Loucy (cell line): ENCODE measurements around the gene SERGEF.
"Not testable (repeated sequence)": the region's sequence is repeated elsewhere in the genome, so short reads cannot be mapped to it uniquely, and the experiment has no call there.

Source experiments
- H2AFZ ChIP-seq: fragments of 200-600 bp; sonication (generic); 2 replicates; pipeline ENCODE4 v1.6.0; 2016; ENCODE audit warnings: antibody characterized with exemption, mild to moderate bottlenecking, low read length, moderate library complexity
- H3F3A ChIP-seq: fragments of 200-600 bp; 2 replicates; pipeline ENCODE4 v1.6.0; 2016; ENCODE audit warnings: antibody characterized with exemption, low read depth, mild to moderate bottlenecking
- H3K27me3 ChIP-seq: fragments of 200-600 bp; sonication (generic); 2 replicates; pipeline ENCODE4 v1.6.1; 2014; ENCODE audit warnings: low read length, mild to moderate bottlenecking; ENCODE audit not compliant: insufficient read depth, poor library complexity, severe bottlenecking
- H3K36me3 ChIP-seq: fragments of 200-600 bp; sonication (generic); 2 replicates; pipeline ENCODE4 v1.6.1; 2016; ENCODE audit warnings: low read length; ENCODE audit not compliant: insufficient read depth
- H3K4me1 ChIP-seq: fragments of 200-600 bp; sonication (generic); 2 replicates; pipeline ENCODE4 v1.5.1; 2014; ENCODE audit warnings: low read length, mild to moderate bottlenecking; ENCODE audit not compliant: insufficient read depth, poor library complexity, severe bottlenecking
- H3K4me2 ChIP-seq: fragments of 200-600 bp; sonication (generic); 2 replicates; pipeline ENCODE4 v1.6.0; 2014; ENCODE audit warnings: antibody characterized with exemption, low read length, low read depth, mild to moderate bottlenecking; ENCODE audit not compliant: poor library complexity, severe bottlenecking
- H3K4me3 ChIP-seq: fragments of 200-600 bp; sonication (generic); 2 replicates; pipeline ENCODE4 v1.5.1; 2014; ENCODE audit warnings: low read length, mild to moderate bottlenecking, mixed read lengths; ENCODE audit not compliant: poor library complexity, severe bottlenecking
- H3K79me2 ChIP-seq: fragments of 200-600 bp; sonication (generic); 2 replicates; pipeline ENCODE4 v1.6.1; 2014; ENCODE audit warnings: low read length; ENCODE audit not compliant: insufficient read depth
- H3K9ac ChIP-seq: fragments of 200-600 bp; sonication (generic); 2 replicates; pipeline ENCODE4 v1.6.0; 2014; ENCODE audit warnings: mild to moderate bottlenecking, low read depth, low read length, moderate library complexity; ENCODE audit not compliant: poor library complexity, severe bottlenecking
- H3K9me2 ChIP-seq: fragments of 200-600 bp; sonication (generic); replicated peaks from 2 replicates; pipeline ENCODE4 v1.6.1; 2016; ENCODE audit warnings: low read depth, low read length, mixed read lengths
- H3K9me3 ChIP-seq: fragments of 200-600 bp; sonication (generic); 2 replicates; pipeline ENCODE4 v1.6.1; 2014; ENCODE audit warnings: mild to moderate bottlenecking, antibody characterized with exemption, low read length, low read depth; ENCODE audit not compliant: insufficient read depth
- H4K20me1 ChIP-seq: fragments of 200-600 bp; sonication (generic); 2 replicates; pipeline ENCODE4 v1.6.0; 2014; ENCODE audit warnings: antibody characterized with exemption, low read length, mild to moderate bottlenecking; ENCODE audit not compliant: insufficient read depth, poor library complexity, severe bottlenecking
- EZH2phosphoT487 ChIP-seq: fragments of 200-600 bp; IDR thresholded peaks from 2 replicates; pipeline ENCODE4 v1.6.1; 2018; ENCODE audit warnings: antibody characterized with exemption, mild to moderate bottlenecking, moderate library complexity, borderline replicate concordance
- TF ChIP-seq, protein P1 (sequence below): fragments of 200-600 bp; sonication (generic); conservative IDR thresholded peaks from 2 replicates; pipeline ENCODE4 v1.5.1; 2014; ENCODE audit warnings: mild to moderate bottlenecking, antibody characterized with exemption, low read length

SERGEF gene

DNA sequence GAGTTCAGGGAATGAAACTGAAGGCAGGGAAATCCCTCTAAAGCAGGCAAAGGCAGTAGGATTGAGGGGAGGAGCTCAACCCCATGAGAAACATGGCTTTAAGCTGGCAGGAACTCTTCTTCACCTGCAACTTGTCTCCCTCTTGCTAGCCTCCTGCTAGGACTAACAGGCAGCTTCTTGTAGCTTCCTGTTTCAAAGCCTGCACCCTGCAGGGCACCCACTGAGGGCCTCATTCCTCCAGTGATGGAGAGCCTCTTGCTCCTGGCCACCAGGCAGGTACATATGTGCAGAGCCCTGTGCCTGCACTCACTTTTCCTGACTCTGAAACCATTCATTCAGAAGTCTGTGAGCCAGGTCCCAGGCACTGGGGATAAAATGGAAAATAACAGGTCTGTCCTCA lies 137.0 kb downstream of the SERGEF start:
- Histone ChIP-seq H3K79me2 (no peaks in the 10 kb centered on the region), H3K4me3 (no peak overlapping the region), H2AFZ (no peak overlapping the region), H3K9me2 (no peaks in the 10 kb centered on the region), H3K4me2 (no peak overlapping the region), H3K9ac (no peak overlapping the region), H3K9me3 (no peaks in the 10 kb centered on the region), H3K27me3 (no peaks in the 10 kb centered on the region), H3K36me3 (peaks cover 6% of the 10 kb centered on the region; the same call in 1 of the 2 replicates), H4K20me1 (no peaks in the 10 kb centered on the region), H3K4me1 (no peaks in the 10 kb centered on the region), H3F3A (no peaks in the 10 kb centered on the region)
- no peak for TF ChIP-seq EZH2phosphoT487
- TF ChIP-seq, protein P1, sequence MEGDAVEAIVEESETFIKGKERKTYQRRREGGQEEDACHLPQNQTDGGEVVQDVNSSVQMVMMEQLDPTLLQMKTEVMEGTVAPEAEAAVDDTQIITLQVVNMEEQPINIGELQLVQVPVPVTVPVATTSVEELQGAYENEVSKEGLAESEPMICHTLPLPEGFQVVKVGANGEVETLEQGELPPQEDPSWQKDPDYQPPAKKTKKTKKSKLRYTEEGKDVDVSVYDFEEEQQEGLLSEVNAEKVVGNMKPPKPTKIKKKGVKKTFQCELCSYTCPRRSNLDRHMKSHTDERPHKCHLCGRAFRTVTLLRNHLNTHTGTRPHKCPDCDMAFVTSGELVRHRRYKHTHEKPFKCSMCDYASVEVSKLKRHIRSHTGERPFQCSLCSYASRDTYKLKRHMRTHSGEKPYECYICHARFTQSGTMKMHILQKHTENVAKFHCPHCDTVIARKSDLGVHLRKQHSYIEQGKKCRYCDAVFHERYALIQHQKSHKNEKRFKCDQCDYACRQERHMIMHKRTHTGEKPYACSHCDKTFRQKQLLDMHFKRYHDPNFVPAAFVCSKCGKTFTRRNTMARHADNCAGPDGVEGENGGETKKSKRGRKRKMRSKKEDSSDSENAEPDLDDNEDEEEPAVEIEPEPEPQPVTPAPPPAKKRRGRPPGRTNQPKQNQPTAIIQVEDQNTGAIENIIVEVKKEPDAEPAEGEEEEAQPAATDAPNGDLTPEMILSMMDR = no peak

DNA sequence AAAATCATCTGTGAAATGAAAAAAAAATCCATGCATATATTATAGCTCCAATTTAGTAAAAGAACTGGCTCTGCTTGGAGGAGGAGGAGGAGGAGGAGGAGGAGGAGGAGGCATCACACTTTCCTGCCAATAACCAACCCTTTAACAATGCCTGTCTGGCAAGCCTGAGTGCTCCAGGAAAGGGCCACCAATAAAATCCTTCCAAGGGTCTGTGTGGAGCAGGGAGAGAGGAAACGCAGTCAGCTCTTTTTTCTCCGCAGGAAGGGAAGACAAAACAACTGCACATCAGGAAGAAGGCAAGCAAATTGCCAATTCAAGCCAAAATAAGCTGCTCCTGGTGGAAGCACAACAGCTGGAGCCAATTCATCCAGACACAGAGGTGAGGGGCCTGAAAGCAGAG lies 139.3 kb downstream of the SERGEF start:
- H3K9ac ChIP-seq = no peak overlapping the region
- peaks cover 8% of the 10 kb centered on the region; the same call in 1 of the 2 replicates for H3K36me3 ChIP-seq
- no peak for TF ChIP-seq EZH2phosphoT487
- TF ChIP-seq, protein P1 = no peak
- H3K79me2 ChIP-seq = no peaks in the 10 kb centered on the region
- no peaks in the 10 kb centered on the region; the same call in 1 of the 2 replicates for H3K9me3 ChIP-seq
- H3K4me1 ChIP-seq = no peaks in the 10 kb centered on the region
- H3K27me3 ChIP-seq = no peaks in the 10 kb centered on the region
- H4K20me1 ChIP-seq = no peaks in the 10 kb centered on the region
- H3F3A ChIP-seq = no peaks in the 10 kb centered on the region
- no peak overlapping the region for H2AFZ ChIP-seq
- H3K4me2 ChIP-seq = no peak overlapping the region
- no peaks in the 10 kb centered on the region for H3K9me2 ChIP-seq
- no peak overlapping the region for H3K4me3 ChIP-seq

DNA sequence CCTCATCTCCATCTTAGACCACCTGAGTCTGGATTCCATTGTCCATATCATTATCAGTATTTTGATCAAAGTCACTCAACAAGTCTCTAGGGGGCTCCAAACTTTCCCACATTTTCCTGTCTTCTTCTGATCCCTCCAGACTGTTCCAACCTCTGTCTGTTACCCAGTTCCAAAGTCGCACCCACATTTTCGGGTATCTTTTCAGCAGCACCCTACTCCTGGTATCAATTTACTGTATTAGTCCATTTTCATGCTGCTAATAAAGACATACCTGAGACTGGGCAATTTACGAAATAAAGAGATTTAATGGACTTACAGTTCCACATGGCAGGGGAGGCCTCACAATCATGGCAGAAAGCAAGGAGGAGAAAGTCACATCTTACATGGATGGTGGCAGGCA lies 144.4 kb downstream of the SERGEF start:
- H3K9ac ChIP-seq, H2AFZ ChIP-seq, H3K4me3 ChIP-seq, H4K20me1 ChIP-seq, H3K9me3 ChIP-seq, H3K4me1 ChIP-seq, H3K27me3 ChIP-seq, H3K4me2 ChIP-seq, H3K9me2 ChIP-seq, H3F3A ChIP-seq, H3K79me2 ChIP-seq: not testable (repeated sequence)
- H3K36me3 ChIP-seq = peaks cover 11% of the 10 kb centered on the region; the same call in 1 of the 2 replicates

DNA sequence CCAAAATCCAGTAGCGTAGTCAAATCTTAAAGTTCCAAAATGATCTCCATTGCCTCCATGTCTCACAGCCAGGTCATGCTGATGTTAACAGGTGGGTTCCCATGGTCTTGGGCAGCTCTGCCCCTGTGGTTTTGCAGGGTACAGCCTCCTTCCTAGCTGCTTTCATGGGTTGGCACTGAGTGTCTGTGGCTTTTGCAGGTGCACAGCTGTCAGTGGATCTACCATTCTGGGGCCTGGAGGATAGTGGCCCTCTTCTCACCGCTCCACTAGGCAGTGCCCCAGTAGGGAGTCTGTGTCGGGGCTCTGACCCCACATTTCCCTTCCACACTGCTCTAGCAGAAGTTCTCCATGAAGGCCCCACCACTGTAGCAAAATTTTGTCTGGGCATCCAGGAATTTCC lies 145.5 kb downstream of the SERGEF start:
- Histone ChIP-seq H4K20me1 (no peaks in the 10 kb centered on the region), H3K27me3 (no peaks in the 10 kb centered on the region), H3K4me1 (no peaks in the 10 kb centered on the region), H3K4me2 (no peak overlapping the region), H3K36me3 (peaks cover 7% of the 10 kb centered on the region; the same call in 1 of the 2 replicates), H3F3A (no peaks in the 10 kb centered on the region), H3K4me3 (no peak overlapping the region), H3K79me2 (no peaks in the 10 kb centered on the region), H3K9me2 (no peaks in the 10 kb centered on the region), H3K9me3 (peaks cover 5% of the 10 kb centered on the region; the same call in 1 of the 2 replicates), H3K9ac (no peak overlapping the region), H2AFZ (no peak overlapping the region)
- TF ChIP-seq EZH2phosphoT487 = no peak
- TF ChIP-seq, protein P1 = no peak
